ENCODE measurements around the gene ERG.

The ERG gene

GRCh38 chr21:38351176-38351959 lies 146.9 kb downstream of the ERG start:
- H3K4me3 ChIP-seq (ENCODE audit: insufficient read depth, low read depth, low read length, poor library complexity, severe bottlenecking): no peak overlapping the region
- no peaks in the 10 kb centered on the region for H3K36me3 ChIP-seq (ENCODE audit: control insufficient read depth, insufficient read depth, low read length)
- no peaks in the 10 kb centered on the region for H3K9me3 ChIP-seq (ENCODE audit: control insufficient read depth, low read length)
- peaks cover 3% of the 10 kb centered on the region for H3K27me3 ChIP-seq (replicated peaks; ENCODE audit: control insufficient read depth, insufficient read depth, low read length, poor library complexity, severe bottlenecking)
- no peak overlapping the region for H3K27ac ChIP-seq (ENCODE audit: insufficient read depth, low read length, poor library complexity, severe bottlenecking)
- DNase-seq: no peak
- H3K4me1 ChIP-seq (ENCODE audit: control insufficient read depth, insufficient read depth, low read length, poor library complexity, severe bottlenecking): no peaks in the 10 kb centered on the region

- no peak for DNase-seq
- no peaks in the 10 kb centered on the region for H3K4me1 ChIP-seq (ENCODE audit: control insufficient read depth, insufficient read depth, low read length, poor library complexity, severe bottlenecking)
- H3K27ac ChIP-seq (ENCODE audit: insufficient read depth, low read length, poor library complexity, severe bottlenecking): no peak overlapping the region
- H3K4me3 ChIP-seq (ENCODE audit: insufficient read depth, low read depth, low read length, poor library complexity, severe bottlenecking): no peak overlapping the region
- no peaks in the 10 kb centered on the region for H3K36me3 ChIP-seq (ENCODE audit: control insufficient read depth, insufficient read depth, low read length)
- no peaks in the 10 kb centered on the region for H3K9me3 ChIP-seq (ENCODE audit: control insufficient read depth, low read length)
- H3K27me3 ChIP-seq (replicated peaks; ENCODE audit: control insufficient read depth, insufficient read depth, low read length, poor library complexity, severe bottlenecking): peaks cover 2% of the 10 kb centered on the region
Observed at GRCh38 chr21:38350684-38351083, 147.6 kb downstream of the ERG start.

DNA sequence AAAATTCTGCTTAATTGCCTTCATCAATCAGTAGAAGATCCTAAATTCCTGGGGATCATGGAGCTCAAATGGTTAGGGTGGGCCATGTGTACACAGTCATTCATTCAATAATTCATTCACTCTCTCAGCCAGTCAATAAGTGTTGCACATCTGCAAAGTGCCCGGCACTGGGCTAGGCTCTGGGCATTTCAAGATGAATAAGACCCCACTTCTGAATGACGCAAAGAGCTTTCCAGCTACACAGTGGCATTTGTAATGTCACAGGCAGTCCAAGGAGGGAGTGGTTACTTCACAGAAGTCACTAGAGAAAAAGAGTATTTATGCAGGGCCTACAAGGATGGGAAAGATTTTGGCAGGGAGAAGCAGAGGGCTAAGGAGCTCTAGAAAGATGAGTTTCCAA lies 148.3 kb downstream of the ERG start:
- no peaks in the 10 kb centered on the region for H3K27me3 ChIP-seq (replicated peaks; ENCODE audit: control insufficient read depth, insufficient read depth, low read length, poor library complexity, severe bottlenecking)
- no peak overlapping the region for H3K4me3 ChIP-seq (ENCODE audit: insufficient read depth, low read depth, low read length, poor library complexity, severe bottlenecking)
- no peak for DNase-seq
- H3K36me3 ChIP-seq (ENCODE audit: control insufficient read depth, insufficient read depth, low read length): no peaks in the 10 kb centered on the region
- H3K9me3 ChIP-seq (ENCODE audit: control insufficient read depth, low read length): no peaks in the 10 kb centered on the region
- no peaks in the 10 kb centered on the region for H3K4me1 ChIP-seq (ENCODE audit: control insufficient read depth, insufficient read depth, low read length, poor library complexity, severe bottlenecking)
- H3K27ac ChIP-seq (ENCODE audit: insufficient read depth, low read length, poor library complexity, severe bottlenecking): no peak overlapping the region

GRCh38 chr21:38349111-38349746 lies 149.0 kb downstream of the ERG start:
- DNase-seq: no peak
- Histone ChIP-seq H3K4me1 (ENCODE audit: control insufficient read depth, insufficient read depth, low read length, poor library complexity, severe bottlenecking) (no peaks in the 10 kb centered on the region), H3K27me3 (replicated peaks; ENCODE audit: control insufficient read depth, insufficient read depth, low read length, poor library complexity, severe bottlenecking) (no peaks in the 10 kb centered on the region), H3K27ac (ENCODE audit: insufficient read depth, low read length, poor library complexity, severe bottlenecking) (no peak overlapping the region), H3K4me3 (ENCODE audit: insufficient read depth, low read depth, low read length, poor library complexity, severe bottlenecking) (no peak overlapping the region), H3K36me3 (ENCODE audit: control insufficient read depth, insufficient read depth, low read length) (no peaks in the 10 kb centered on the region), H3K9me3 (ENCODE audit: control insufficient read depth, low read length) (no peaks in the 10 kb centered on the region)

DNA sequence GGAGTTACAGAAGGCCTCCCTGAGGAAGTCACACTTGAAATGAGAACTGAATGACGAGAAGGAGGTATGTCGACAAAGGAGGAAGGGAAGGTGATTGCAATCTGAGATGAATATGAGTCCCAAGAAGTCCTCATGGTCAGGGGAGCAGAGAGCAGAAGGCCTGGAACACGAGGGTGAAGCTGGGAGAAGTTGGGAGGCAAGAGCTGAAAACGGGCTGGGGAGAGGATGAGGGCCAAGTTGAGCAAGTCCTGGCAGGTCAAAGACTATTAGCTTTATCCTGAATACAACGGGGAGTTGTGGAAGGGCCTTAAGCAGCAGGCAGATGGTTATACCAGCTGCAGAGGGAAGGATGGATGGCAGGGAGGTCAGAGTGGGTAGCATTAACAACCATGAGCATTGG lies 152.0 kb downstream of the ERG start:
- DNase-seq: no peak
- H3K4me1 ChIP-seq (ENCODE audit: control insufficient read depth, insufficient read depth, low read length, poor library complexity, severe bottlenecking): no peaks in the 10 kb centered on the region
- H3K27me3 ChIP-seq (replicated peaks; ENCODE audit: control insufficient read depth, insufficient read depth, low read length, poor library complexity, severe bottlenecking): no peaks in the 10 kb centered on the region
- no peaks in the 10 kb centered on the region for H3K9me3 ChIP-seq (ENCODE audit: control insufficient read depth, low read length)
- no peaks in the 10 kb centered on the region for H3K36me3 ChIP-seq (ENCODE audit: control insufficient read depth, insufficient read depth, low read length)
- no peak overlapping the region for H3K4me3 ChIP-seq (ENCODE audit: insufficient read depth, low read depth, low read length, poor library complexity, severe bottlenecking)
- no peak overlapping the region for H3K27ac ChIP-seq (ENCODE audit: insufficient read depth, low read length, poor library complexity, severe bottlenecking)

DNA sequence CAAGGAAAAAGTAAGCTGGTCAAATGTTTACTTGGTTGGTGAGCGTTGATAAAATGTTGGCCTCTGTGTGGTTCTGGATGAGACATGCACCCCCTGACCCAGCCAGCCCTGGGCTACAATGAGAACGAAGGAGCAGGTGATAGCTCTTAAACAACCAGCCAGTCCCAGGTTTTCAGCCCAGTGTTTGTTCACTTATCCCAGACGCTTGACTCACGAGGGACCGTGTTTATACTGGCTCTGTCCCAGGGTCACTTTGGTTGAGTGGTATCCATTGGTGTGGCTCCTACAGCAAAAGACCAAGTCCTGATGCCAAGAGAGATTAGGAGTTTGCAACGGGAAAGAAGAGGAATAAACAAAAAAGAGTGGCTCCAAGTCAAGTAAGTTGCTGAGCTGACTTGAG lies 154.6 kb downstream of the ERG start:
- Histone ChIP-seq H3K4me3 (ENCODE audit: insufficient read depth, low read depth, low read length, poor library complexity, severe bottlenecking) (no peak overlapping the region), H3K36me3 (ENCODE audit: control insufficient read depth, insufficient read depth, low read length) (no peaks in the 10 kb centered on the region), H3K4me1 (ENCODE audit: control insufficient read depth, insufficient read depth, low read length, poor library complexity, severe bottlenecking) (no peaks in the 10 kb centered on the region), H3K27me3 (replicated peaks; ENCODE audit: control insufficient read depth, insufficient read depth, low read length, poor library complexity, severe bottlenecking) (no peaks in the 10 kb centered on the region), H3K27ac (ENCODE audit: insufficient read depth, low read length, poor library complexity, severe bottlenecking) (no peak overlapping the region), H3K9me3 (ENCODE audit: control insufficient read depth, low read length) (no peaks in the 10 kb centered on the region)
- DNase-seq: no peak

DNA sequence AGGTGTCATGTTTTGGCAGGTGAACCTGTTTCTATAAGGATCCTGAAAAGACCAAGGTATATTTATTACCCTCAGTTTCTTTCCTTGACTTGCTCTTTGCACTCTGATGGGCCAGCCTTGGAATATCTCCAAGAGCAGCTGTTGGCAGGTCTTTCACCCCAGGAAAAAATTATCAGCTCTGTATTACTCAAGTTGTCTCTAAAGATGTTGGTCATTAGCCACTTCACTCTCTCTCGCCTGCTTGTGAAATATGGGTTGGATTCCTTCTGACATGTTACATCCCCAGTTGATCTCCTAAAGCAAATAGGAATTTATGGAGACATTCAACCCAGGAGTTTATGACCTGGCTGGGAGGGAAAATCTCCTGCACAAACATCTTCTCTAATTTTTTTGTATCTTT lies 155.5 kb downstream of the ERG start:
- Histone ChIP-seq H3K27ac (ENCODE audit: insufficient read depth, low read length, poor library complexity, severe bottlenecking) (no peak overlapping the region), H3K9me3 (ENCODE audit: control insufficient read depth, low read length) (no peaks in the 10 kb centered on the region), H3K36me3 (ENCODE audit: control insufficient read depth, insufficient read depth, low read length) (no peaks in the 10 kb centered on the region), H3K4me1 (ENCODE audit: control insufficient read depth, insufficient read depth, low read length, poor library complexity, severe bottlenecking) (no peaks in the 10 kb centered on the region), H3K27me3 (replicated peaks; ENCODE audit: control insufficient read depth, insufficient read depth, low read length, poor library complexity, severe bottlenecking) (no peaks in the 10 kb centered on the region), H3K4me3 (ENCODE audit: insufficient read depth, low read depth, low read length, poor library complexity, severe bottlenecking) (no peak overlapping the region)
- no peak for DNase-seq

- no peak overlapping the region for H3K4me3 ChIP-seq (ENCODE audit: insufficient read depth, low read depth, low read length, poor library complexity, severe bottlenecking)
- H3K9me3 ChIP-seq (ENCODE audit: control insufficient read depth, low read length): no peaks in the 10 kb centered on the region
- no peak overlapping the region for H3K27ac ChIP-seq (ENCODE audit: insufficient read depth, low read length, poor library complexity, severe bottlenecking)
- H3K27me3 ChIP-seq (replicated peaks; ENCODE audit: control insufficient read depth, insufficient read depth, low read length, poor library complexity, severe bottlenecking): no peaks in the 10 kb centered on the region
- no peaks in the 10 kb centered on the region for H3K4me1 ChIP-seq (ENCODE audit: control insufficient read depth, insufficient read depth, low read length, poor library complexity, severe bottlenecking)
- no peaks in the 10 kb centered on the region for H3K36me3 ChIP-seq (ENCODE audit: control insufficient read depth, insufficient read depth, low read length)
- DNase-seq: no peak
Observed at GRCh38 chr21:38341546-38342012, 156.7 kb downstream of the ERG start.

- H3K4me1 ChIP-seq (ENCODE audit: control insufficient read depth, insufficient read depth, low read length, poor library complexity, severe bottlenecking): no peaks in the 10 kb centered on the region
- H3K9me3 ChIP-seq (ENCODE audit: control insufficient read depth, low read length): no peaks in the 10 kb centered on the region
- DNase-seq: no peak
Observed at GRCh38 chr21:38340131-38340530, 158.1 kb downstream of the ERG start.

GRCh38 chr21:38337793-38338192 lies 160.5 kb downstream of the ERG start:
- Histone ChIP-seq H3K27me3 (replicated peaks; ENCODE audit: control insufficient read depth, insufficient read depth, low read length, poor library complexity, severe bottlenecking) (no peaks in the 10 kb centered on the region), H3K9me3 (ENCODE audit: control insufficient read depth, low read length) (no peaks in the 10 kb centered on the region), H3K27ac (ENCODE audit: insufficient read depth, low read length, poor library complexity, severe bottlenecking) (no peak overlapping the region), H3K4me3 (ENCODE audit: insufficient read depth, low read depth, low read length, poor library complexity, severe bottlenecking) (no peak overlapping the region), H3K4me1 (ENCODE audit: control insufficient read depth, insufficient read depth, low read length, poor library complexity, severe bottlenecking) (no peaks in the 10 kb centered on the region), H3K36me3 (ENCODE audit: control insufficient read depth, insufficient read depth, low read length) (no peaks in the 10 kb centered on the region)
- no peak for DNase-seq

More at GRCh38 chr21:38340131-38340530, 158.1 kb downstream of the ERG start:
- H3K36me3 ChIP-seq (ENCODE audit: control insufficient read depth, insufficient read depth, low read length): no peaks in the 10 kb centered on the region
- H3K27me3 ChIP-seq (replicated peaks; ENCODE audit: control insufficient read depth, insufficient read depth, low read length, poor library complexity, severe bottlenecking): no peaks in the 10 kb centered on the region
- no peak overlapping the region for H3K27ac ChIP-seq (ENCODE audit: insufficient read depth, low read length, poor library complexity, severe bottlenecking)
- H3K4me3 ChIP-seq (ENCODE audit: insufficient read depth, low read depth, low read length, poor library complexity, severe bottlenecking): no peak overlapping the region

Data from effector memory CD4-positive, alpha-beta T cell (primary cell).